ENCODE measurements around the gene RXFP4. TPM values are rescaled to one million over a fixed set of nuclear protein-coding genes. Genes with fewer than 3 reads are reported as not detected.

Gene RXFP4
- total RNA-seq, 1 donor from 2014 or later = 0.16 TPM

DNA sequence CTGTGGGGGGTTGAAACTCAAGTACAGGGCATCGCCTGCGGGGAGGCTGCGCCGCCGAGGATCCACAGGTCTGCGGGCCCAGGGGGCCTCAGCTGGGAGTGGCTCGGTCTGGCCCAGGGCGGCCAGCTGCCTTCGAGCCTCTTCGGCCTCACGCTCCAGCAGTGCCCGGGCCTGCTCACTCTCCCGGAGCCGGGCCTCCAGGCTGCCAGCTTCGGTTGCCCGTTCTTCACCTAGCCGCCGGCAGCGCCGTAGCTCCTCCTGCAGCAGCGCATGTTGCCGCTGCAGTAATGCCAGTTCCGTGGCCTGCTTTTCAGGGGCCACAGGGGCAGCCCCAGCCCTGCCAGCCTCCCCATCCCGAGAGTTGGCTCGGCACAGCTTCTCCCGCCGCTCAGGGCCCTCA, 9.4 kb downstream of the RXFP4 start:
- Mint-ChIP-seq H3K9me3 (no peaks in the 10 kb centered on the region), H3K4me3 (no peak overlapping the region), H3K27ac (peak overlapping the region; percentile 48), H3K4me1 (ENCODE audit: low read depth) (peaks cover 21% of the 10 kb centered on the region), H3K27me3 (ENCODE audit: insufficient read depth) (no peaks in the 10 kb centered on the region), H3K36me3 (ENCODE audit: low read depth) (peaks cover 52% of the 10 kb centered on the region)
- intact Hi-C loops (cut with micrococcal nuclease) = no loop called here
- DNase-seq (ENCODE audit: low spot score) = no peak

DNA sequence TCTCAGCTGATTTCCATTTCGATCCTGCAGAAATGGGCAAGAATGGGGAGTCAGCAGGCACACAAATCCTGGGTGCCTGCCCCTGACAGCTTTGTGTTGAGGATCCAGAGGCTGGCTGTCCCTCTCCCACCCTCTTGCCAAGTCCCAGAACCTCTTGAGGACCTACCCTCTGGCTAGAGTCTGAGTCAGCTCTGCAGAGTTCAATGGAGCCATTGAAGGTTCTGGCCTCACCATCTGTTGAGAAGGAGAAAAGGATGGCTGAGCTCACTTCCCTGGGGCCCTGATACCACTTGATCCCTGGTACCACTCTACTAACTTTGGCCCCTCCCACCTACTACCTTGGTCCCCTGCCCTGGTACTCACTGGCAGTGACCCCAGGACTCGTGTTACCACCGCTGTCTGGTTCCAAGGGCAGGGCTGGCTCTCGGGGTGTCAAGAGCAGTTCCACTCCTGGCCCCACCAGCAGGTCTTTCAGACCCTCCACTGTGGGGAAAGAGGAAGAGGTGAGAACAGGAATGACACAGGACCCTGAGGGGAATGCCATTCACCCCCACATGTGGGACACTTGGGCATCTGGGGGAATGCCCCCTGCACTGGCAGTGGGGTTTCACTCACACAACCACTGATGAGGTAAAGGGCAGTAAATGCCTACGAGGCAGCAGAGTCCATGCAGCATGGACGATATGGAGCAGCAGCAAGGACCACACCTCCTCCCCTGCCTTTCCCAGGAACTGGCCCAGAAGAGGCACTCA, 10.5 kb downstream of the RXFP4 start:
- Mint-ChIP-seq H3K27ac (peak overlapping the region; percentile 48), H3K4me1 (ENCODE audit: low read depth) (peaks cover 10% of the 10 kb centered on the region), H3K36me3 (ENCODE audit: low read depth) (peaks cover 41% of the 10 kb centered on the region), H3K9me3 (no peaks in the 10 kb centered on the region), H3K4me3 (no peak overlapping the region), H3K27me3 (ENCODE audit: insufficient read depth) (no peaks in the 10 kb centered on the region)
- intact Hi-C loops (cut with micrococcal nuclease) = no loop called here
- DNase-seq (ENCODE audit: low spot score) = no peak

DNA sequence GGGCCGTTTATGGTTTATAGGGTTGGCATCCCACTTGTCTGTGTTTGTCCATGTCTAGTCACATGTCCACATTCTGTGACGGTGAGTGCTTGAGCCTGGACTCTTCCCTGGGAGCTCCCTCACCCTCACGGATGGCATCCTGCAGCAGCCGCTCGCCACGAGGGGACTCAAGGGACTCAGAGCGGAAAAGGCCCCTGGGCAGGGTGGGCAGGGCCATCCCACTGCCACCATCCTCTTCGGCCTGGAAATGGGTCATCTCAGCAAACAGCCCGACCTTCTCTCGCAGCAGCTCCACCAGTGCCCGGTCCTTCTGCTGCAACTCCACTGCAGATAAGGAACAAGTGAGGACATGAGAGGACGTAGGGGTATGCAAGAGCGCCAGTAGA, 11.1 kb downstream of the RXFP4 start:
- no peak for DNase-seq (ENCODE audit: low spot score)
- H3K4me3 Mint-ChIP-seq = no peak overlapping the region
- H3K9me3 Mint-ChIP-seq = no peaks in the 10 kb centered on the region
- no peaks in the 10 kb centered on the region for H3K27me3 Mint-ChIP-seq (ENCODE audit: insufficient read depth)
- intact Hi-C loops (cut with micrococcal nuclease) = no loop called here
- H3K27ac Mint-ChIP-seq = no peak overlapping the region
- H3K4me1 Mint-ChIP-seq (ENCODE audit: low read depth) = peaks cover 5% of the 10 kb centered on the region
- peaks cover 42% of the 10 kb centered on the region for H3K36me3 Mint-ChIP-seq (ENCODE audit: low read depth)

DNA sequence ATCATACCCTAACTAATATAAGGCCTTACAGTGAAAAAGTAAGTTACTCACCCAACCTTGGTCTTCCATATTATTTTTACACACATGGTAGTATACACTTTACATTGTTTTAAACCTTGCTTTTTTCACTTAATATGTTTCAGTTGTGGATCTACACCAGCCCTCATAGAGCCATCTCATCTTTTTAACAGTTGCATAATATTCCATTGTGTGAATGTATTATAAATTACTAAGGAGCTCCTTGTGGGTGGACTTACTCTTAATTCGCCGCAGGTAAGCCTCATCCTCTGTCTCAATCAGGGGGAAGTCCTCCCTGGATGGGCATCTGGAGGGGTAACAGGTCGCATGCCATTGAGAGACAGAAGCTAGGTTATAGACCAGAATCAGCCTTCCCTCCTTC, 13.2 kb downstream of the RXFP4 start:
- Mint-ChIP-seq H3K4me3 (no peak overlapping the region), H3K36me3 (ENCODE audit: low read depth) (peaks cover 46% of the 10 kb centered on the region), H3K27ac (no peak overlapping the region), H3K9me3 (no peaks in the 10 kb centered on the region), H3K27me3 (ENCODE audit: insufficient read depth) (no peaks in the 10 kb centered on the region), H3K4me1 (ENCODE audit: low read depth) (no peaks in the 10 kb centered on the region)
- intact Hi-C loops (cut with micrococcal nuclease) = no loop called here
- DNase-seq (ENCODE audit: low spot score) = no peak

GRCh38 chr1:155957411-155957915, 16.0 kb downstream of the RXFP4 start:
- Mint-ChIP-seq H3K9me3 (no peaks in the 10 kb centered on the region), H3K27ac (peak overlapping the region; percentile 26), H3K4me1 (ENCODE audit: low read depth) (peaks cover 8% of the 10 kb centered on the region), H3K4me3 (no peak overlapping the region), H3K27me3 (ENCODE audit: insufficient read depth) (no peaks in the 10 kb centered on the region), H3K36me3 (ENCODE audit: low read depth) (peaks cover 47% of the 10 kb centered on the region)
- no peak for DNase-seq (ENCODE audit: low spot score)
- intact Hi-C loops (cut with micrococcal nuclease) = no loop called here

- intact Hi-C loops (cut with micrococcal nuclease) = no loop called here
- H3K9me3 Mint-ChIP-seq = no peaks in the 10 kb centered on the region
- H3K36me3 Mint-ChIP-seq (ENCODE audit: low read depth) = peaks cover 55% of the 10 kb centered on the region
- DNase-seq (ENCODE audit: low spot score) = no peak
- H3K4me3 Mint-ChIP-seq = no peak overlapping the region
- peaks cover 8% of the 10 kb centered on the region for H3K4me1 Mint-ChIP-seq (ENCODE audit: low read depth)
- H3K27ac Mint-ChIP-seq = peak overlapping the region; percentile 58
- H3K27me3 Mint-ChIP-seq (ENCODE audit: insufficient read depth) = no peaks in the 10 kb centered on the region
These were observed 18.8 kb downstream of the RXFP4 start for GRCh38 chr1:155960081-155960745.

GRCh38 chr1:155961937-155962336, 20.5 kb downstream of the RXFP4 start:
- no peaks in the 10 kb centered on the region for H3K27me3 Mint-ChIP-seq (ENCODE audit: insufficient read depth)
- no peak overlapping the region for H3K4me3 Mint-ChIP-seq
- DNase-seq (ENCODE audit: low spot score) = no peak
- intact Hi-C loops (cut with micrococcal nuclease) = no loop called here
- peak overlapping the region; percentile 40 for H3K27ac Mint-ChIP-seq
- H3K36me3 Mint-ChIP-seq (ENCODE audit: low read depth) = peaks cover 60% of the 10 kb centered on the region
- peaks cover 19% of the 10 kb centered on the region for H3K4me1 Mint-ChIP-seq (ENCODE audit: low read depth)
- H3K9me3 Mint-ChIP-seq = no peaks in the 10 kb centered on the region

GRCh38 chr1:155962599-155963211, 21.3 kb downstream of the RXFP4 start:
- DNase-seq (ENCODE audit: low spot score) = no peak
- intact Hi-C loops (cut with micrococcal nuclease) = no loop called here
- Mint-ChIP-seq H3K27me3 (ENCODE audit: insufficient read depth) (no peaks in the 10 kb centered on the region), H3K27ac (no peak overlapping the region), H3K9me3 (no peaks in the 10 kb centered on the region), H3K36me3 (ENCODE audit: low read depth) (peaks cover 58% of the 10 kb centered on the region), H3K4me1 (ENCODE audit: low read depth) (peaks cover 26% of the 10 kb centered on the region), H3K4me3 (no peak overlapping the region)

DNA sequence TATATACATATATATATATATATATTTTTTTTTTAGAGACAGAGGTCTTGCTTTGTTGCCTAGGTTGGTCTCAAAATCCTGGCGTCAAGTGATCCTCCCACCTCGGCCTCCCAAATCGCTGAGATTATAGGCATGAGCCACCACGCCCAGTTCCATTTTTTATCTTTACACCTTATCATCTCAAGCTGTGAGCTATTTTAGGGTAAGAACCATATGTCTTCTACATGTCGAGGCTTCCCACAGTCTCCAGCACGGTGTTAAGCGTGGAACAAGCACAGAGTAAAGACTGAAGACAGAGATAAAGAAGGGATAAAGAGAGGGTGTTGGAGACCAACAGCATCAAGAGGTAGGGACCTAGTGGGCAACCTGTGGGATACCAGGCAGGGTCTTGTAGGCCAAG, 22.8 kb downstream of the RXFP4 start:
- peaks cover 41% of the 10 kb centered on the region for H3K4me1 Mint-ChIP-seq (ENCODE audit: low read depth)
- H3K4me3 Mint-ChIP-seq = no peak overlapping the region
- DNase-seq (ENCODE audit: low spot score) = no peak
- intact Hi-C loops (cut with micrococcal nuclease) = no loop called here
- no peaks in the 10 kb centered on the region for H3K27me3 Mint-ChIP-seq (ENCODE audit: insufficient read depth)
- no peaks in the 10 kb centered on the region for H3K9me3 Mint-ChIP-seq
- peaks cover 66% of the 10 kb centered on the region for H3K36me3 Mint-ChIP-seq (ENCODE audit: low read depth)
- peak overlapping the region; percentile 32 for H3K27ac Mint-ChIP-seq

- Mint-ChIP-seq H3K9me3 (no peaks in the 10 kb centered on the region), H3K36me3 (ENCODE audit: low read depth) (peaks cover 65% of the 10 kb centered on the region), H3K4me1 (ENCODE audit: low read depth) (peaks cover 61% of the 10 kb centered on the region), H3K27ac (peak overlapping the region; percentile 86), H3K4me3 (no peak overlapping the region), H3K27me3 (ENCODE audit: insufficient read depth) (no peaks in the 10 kb centered on the region)
- intact Hi-C loops (cut with micrococcal nuclease) = no loop called here
- DNase-seq (ENCODE audit: low spot score) = no peak
These were observed 24.7 kb downstream of the RXFP4 start for GRCh38 chr1:155966135-155966534.

DNA sequence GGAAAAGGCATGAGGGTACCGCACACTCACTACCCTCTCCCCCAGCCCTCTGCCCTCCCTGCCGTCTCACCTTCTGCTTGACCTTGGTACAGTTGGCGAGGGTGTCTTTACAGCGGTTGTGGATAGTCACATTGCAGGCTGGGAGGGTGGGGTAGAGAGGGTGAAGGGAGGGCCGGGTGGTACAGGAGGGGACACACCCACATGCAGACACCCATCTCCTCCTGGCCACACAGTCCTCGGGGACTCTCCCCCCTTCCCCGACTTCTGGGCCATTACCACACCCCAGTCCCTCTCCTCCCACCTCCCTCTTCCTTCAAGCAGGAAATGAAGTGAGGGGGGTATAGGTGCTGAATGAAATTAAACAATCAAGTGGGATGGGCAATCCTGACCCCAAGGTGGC, 25.3 kb downstream of the RXFP4 start:
- no peaks in the 10 kb centered on the region for H3K9me3 Mint-ChIP-seq
- peak overlapping the region; percentile 49 for H3K4me3 Mint-ChIP-seq
- intact Hi-C loops (cut with micrococcal nuclease) = no loop called here
- no peak for DNase-seq (ENCODE audit: low spot score)
- H3K27me3 Mint-ChIP-seq (ENCODE audit: insufficient read depth) = no peaks in the 10 kb centered on the region
- peaks cover 62% of the 10 kb centered on the region for H3K36me3 Mint-ChIP-seq (ENCODE audit: low read depth)
- H3K4me1 Mint-ChIP-seq (ENCODE audit: low read depth) = peaks cover 64% of the 10 kb centered on the region
- H3K27ac Mint-ChIP-seq = peak overlapping the region; percentile 86

DNA sequence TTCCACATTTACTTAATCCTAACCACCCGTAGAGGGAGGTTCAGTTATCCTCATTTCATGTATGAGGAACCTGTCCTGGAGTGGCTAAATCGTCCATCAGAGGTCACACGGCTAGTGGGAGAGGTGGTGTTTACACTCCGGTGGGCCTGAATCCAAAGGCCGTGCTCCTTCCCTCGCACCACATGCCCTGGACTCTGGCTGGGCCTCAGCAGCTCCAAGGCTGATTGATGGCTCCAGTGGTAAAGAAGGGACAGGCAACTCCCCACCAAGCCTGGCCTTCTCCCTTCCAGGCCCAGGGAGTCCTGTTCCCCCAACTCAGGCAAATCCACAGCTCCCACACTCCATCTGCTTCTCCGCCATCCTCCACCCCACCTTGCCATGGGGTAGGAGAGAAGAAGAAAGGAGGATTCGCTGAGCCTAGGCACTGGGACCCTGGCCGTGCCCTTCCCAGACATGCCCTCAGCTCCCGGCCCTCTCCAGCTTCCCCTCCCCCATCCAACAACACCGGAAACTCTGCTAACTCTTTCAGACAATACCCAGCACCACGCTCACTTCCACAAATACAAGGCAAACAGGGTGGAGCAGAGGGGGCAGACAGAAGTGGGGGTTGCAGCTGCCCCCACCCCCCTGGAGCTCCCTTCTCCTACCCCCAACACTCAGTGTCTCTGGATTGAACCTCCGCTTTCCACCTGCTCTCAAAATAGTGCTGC, 26.1 kb downstream of the RXFP4 start:
- intact Hi-C loops (cut with micrococcal nuclease) = loop anchor here (1.0 kb wide), 1 partner anchor 9 kb away; no protein-coding TSS in a partner anchor
- Mint-ChIP-seq H3K4me3 (peak overlapping the region; percentile 77), H3K36me3 (ENCODE audit: low read depth) (peaks cover 59% of the 10 kb centered on the region), H3K27ac (peak overlapping the region; percentile 83), H3K27me3 (ENCODE audit: insufficient read depth) (no peaks in the 10 kb centered on the region), H3K4me1 (ENCODE audit: low read depth) (peaks cover 66% of the 10 kb centered on the region), H3K9me3 (no peaks in the 10 kb centered on the region)
- no peak for DNase-seq (ENCODE audit: low spot score)

Data from activated T-helper 1 cell treated with anti-CD3 and anti-CD28 coated beads, Interleukin-12 subunit alpha, Interleukin-12 subunit beta, Interleukin-2, Interleukin-4 antibody, amounts not matched to agents 30 ng/mL and 10 ng/mL and 1 ng/mL, durations not matched to agents 14 hours and 24 hours and 36 hours (primary cell).